K562 (cell line): Measurements from ENCODE around the gene TEX22. TPM values are rescaled to one million over a fixed set of nuclear protein-coding genes. Genes with fewer than 3 reads are reported as not detected.
A peak's percentile ranks its signal among the peaks of the same experiment; 100 is the strongest.

Source experiments
- BCOR ChIP-seq: fragments of 450-650 bp; IDR thresholded peaks from 2 replicates; pipeline ENCODE4 v1.6.1; 2016
- HLTF ChIP-seq: fragments of 450-650 bp; IDR thresholded peaks from 2 replicates; pipeline ENCODE4 v1.6.1; 2016
- JUND ChIP-seq, 2 experiments: IDR thresholded peaks; 2 replicates in 1 of 2; 3 replicates in 1 of 2; pipeline ENCODE4 v1.6.1; 2011; ENCODE audit warnings: borderline replicate concordance in 2 of 2, low read depth in 2 of 2, low read length in 2 of 2, improper control_type of control experiment in 1 of 2, missing biosample characterization in 1 of 2, missing genetic modification characterization in 1 of 2, missing genetic modification reagents in 1 of 2
- MAFG ChIP-seq: fragments of 450-650 bp; conservative IDR thresholded peaks from 2 replicates; pipeline ENCODE4 v1.6.1; 2016; ENCODE audit warnings: missing genetic modification characterization, missing compliant biosample characterization
- NR2C2 ChIP-seq, 2 experiments: fragments of 200-800 bp in 1 of 2; sonication (Bioruptor generic) in 1 of 2; sonication (generic) in 1 of 2; formaldehyde crosslinking in 1 of 2; IDR thresholded peaks; 2 replicates each; pipeline versions ENCODE4 v1.6.1 to v1.8.0; 2016 to 2022; ENCODE audit warnings: mild to moderate bottlenecking in 1 of 2, missing compliant biosample characterization in 1 of 2, missing genetic modification characterization in 1 of 2, missing genetic modification reagents in 1 of 2
- POLR2AphosphoS5 ChIP-seq: IDR thresholded peaks from 2 replicates; pipeline ENCODE4 v1.6.1; 2011; ENCODE audit warnings: mild to moderate bottlenecking, low read depth, low read length, moderate library complexity; ENCODE audit not compliant: control insufficient read depth, insufficient read depth
- RFX7 ChIP-seq: fragments of 250-450 bp; sonication (Bioruptor Pico); IDR thresholded peaks from 2 replicates; pipeline ENCODE4 v1.5.1; 2021; ENCODE audit warnings: mild to moderate bottlenecking
- ZNF589 ChIP-seq: fragments of 200-800 bp; sonication (Bioruptor generic); IDR thresholded peaks from 2 replicates; pipeline ENCODE4 v1.6.1; 2016; ENCODE audit warnings: low read depth, missing genetic modification characterization, missing compliant biosample characterization
- ZNF639 ChIP-seq, 2 experiments: fragments of 200-800 bp in 1 of 2; sonication (Bioruptor generic) in 1 of 2; sonication (generic) in 1 of 2; formaldehyde crosslinking in 1 of 2; IDR thresholded peaks in 1 of 2; conservative IDR thresholded peaks in 1 of 2; 2 replicates each; pipeline versions ENCODE4 v1.5.0 to v1.6.1; 2016 to 2020; ENCODE audit warnings: missing compliant biosample characterization in 1 of 2, missing genetic modification characterization in 1 of 2, missing genetic modification reagents in 1 of 2
- ZNF644 ChIP-seq: fragments of 200-800 bp; sonication (Bioruptor generic); IDR thresholded peaks from 2 replicates; pipeline ENCODE4 v1.6.1; 2016; ENCODE audit warnings: low read depth, missing genetic modification characterization, missing compliant biosample characterization
- polyA plus RNA-seq, 8 experiments: library from polyadenylated mRNA; depleted of rRNA in 4 of 8; stranded (reverse) in 5 of 8; unstranded in 3 of 8; fragments of >200 nt; fragmentation: Nextera tagmentation in 2 of 8; fragmentation: Illumina TruSeq in 1 of 8; extraction: Ambion mirVana in 2 of 8; extraction: Trizol in 1 of 8; gene quantifications; 2 replicates each; pipeline versions ENCODE4 v1.2.1 to v1.2.3, GENCODE V29; 2011 to 2014; ENCODE audit warnings: inconsistent platforms in 1 of 8, missing spikeins in 1 of 8
- total RNA-seq, 7 experiments: library from RNA; depleted of rRNA in 6 of 7; stranded (reverse); fragments of >200 nt in 6 of 7; fragmentation: Illumina TruSeq in 2 of 7; extraction: Trizol in 2 of 7; gene quantifications; 2 replicates each; pipeline versions ENCODE4 v1.2.1 to v1.2.3, GENCODE V29; 2011 to 2021; ENCODE audit warnings: low replicate concordance in 1 of 7
- TF ChIP-seq, protein P1 (sequence below): fragments of 450-650 bp; formaldehyde crosslinking; IDR thresholded peaks from 2 replicates; pipeline ENCODE4 v1.4.0; 2022; ENCODE audit warnings: missing genetic modification characterization
- TF ChIP-seq, protein P2 (sequence below), 2 experiments: fragments of 450-650 bp in 1 of 2; IDR thresholded peaks; 2 replicates each; pipeline ENCODE4 v1.6.1; 2011 to 2017; ENCODE audit warnings: low read depth in 2 of 2, antibody characterized with exemption in 1 of 2, borderline replicate concordance in 1 of 2, low read length in 1 of 2, mild to moderate bottlenecking in 1 of 2, mixed read lengths in 1 of 2; ENCODE audit not compliant: control insufficient read depth in 1 of 2
- TF ChIP-seq, protein P3 (sequence below): IDR thresholded peaks from 2 replicates; pipeline ENCODE4 v1.6.1; 2011; ENCODE audit not compliant: insufficient read length; ENCODE audit errors: extremely low read depth
- TF ChIP-seq, protein P4 (sequence below): sonication (generic); formaldehyde crosslinking; IDR thresholded peaks from 2 replicates; pipeline ENCODE4 v1.8.0; 2022; ENCODE audit warnings: mild to moderate bottlenecking, missing genetic modification reagents

TEX22 gene
- total and polyA plus RNA-seq, 9 of the 15 experiments (the other 6 are each of a cell fraction or from before 2014, with no cell fraction given), result 0.04 to 1.7 (median 0.23) TPM; not detected in 2

- TF ChIP-seq NR2C2 (CRISPR knock-in tag; IDR thresholded peaks at IDR 0.05), result peak; percentile 63; the same call in 1 of the 2 replicates
- peak; percentile 70 for TF ChIP-seq NR2C2 (tag; IDR thresholded peaks at IDR 0.05)
- TF ChIP-seq HLTF, result no peak
- TF ChIP-seq POLR2AphosphoS5, result peak; percentile 30; the same call in 1 of the 2 replicates
- TF ChIP-seq BCOR, result no peak
- TF ChIP-seq RFX7 (CRISPR knock-in tag), result no peak
- TF ChIP-seq ZNF644 (tag), result no peak
- TF ChIP-seq, protein P1, sequence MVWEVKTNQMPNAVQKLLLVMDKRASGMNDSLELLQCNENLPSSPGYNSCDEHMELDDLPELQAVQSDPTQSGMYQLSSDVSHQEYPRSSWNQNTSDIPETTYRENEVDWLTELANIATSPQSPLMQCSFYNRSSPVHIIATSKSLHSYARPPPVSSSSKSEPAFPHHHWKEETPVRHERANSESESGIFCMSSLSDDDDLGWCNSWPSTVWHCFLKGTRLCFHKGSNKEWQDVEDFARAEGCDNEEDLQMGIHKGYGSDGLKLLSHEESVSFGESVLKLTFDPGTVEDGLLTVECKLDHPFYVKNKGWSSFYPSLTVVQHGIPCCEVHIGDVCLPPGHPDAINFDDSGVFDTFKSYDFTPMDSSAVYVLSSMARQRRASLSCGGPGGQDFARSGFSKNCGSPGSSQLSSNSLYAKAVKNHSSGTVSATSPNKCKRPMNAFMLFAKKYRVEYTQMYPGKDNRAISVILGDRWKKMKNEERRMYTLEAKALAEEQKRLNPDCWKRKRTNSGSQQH (CRISPR knock-in tag), result no peak
- TF ChIP-seq, protein P2, sequence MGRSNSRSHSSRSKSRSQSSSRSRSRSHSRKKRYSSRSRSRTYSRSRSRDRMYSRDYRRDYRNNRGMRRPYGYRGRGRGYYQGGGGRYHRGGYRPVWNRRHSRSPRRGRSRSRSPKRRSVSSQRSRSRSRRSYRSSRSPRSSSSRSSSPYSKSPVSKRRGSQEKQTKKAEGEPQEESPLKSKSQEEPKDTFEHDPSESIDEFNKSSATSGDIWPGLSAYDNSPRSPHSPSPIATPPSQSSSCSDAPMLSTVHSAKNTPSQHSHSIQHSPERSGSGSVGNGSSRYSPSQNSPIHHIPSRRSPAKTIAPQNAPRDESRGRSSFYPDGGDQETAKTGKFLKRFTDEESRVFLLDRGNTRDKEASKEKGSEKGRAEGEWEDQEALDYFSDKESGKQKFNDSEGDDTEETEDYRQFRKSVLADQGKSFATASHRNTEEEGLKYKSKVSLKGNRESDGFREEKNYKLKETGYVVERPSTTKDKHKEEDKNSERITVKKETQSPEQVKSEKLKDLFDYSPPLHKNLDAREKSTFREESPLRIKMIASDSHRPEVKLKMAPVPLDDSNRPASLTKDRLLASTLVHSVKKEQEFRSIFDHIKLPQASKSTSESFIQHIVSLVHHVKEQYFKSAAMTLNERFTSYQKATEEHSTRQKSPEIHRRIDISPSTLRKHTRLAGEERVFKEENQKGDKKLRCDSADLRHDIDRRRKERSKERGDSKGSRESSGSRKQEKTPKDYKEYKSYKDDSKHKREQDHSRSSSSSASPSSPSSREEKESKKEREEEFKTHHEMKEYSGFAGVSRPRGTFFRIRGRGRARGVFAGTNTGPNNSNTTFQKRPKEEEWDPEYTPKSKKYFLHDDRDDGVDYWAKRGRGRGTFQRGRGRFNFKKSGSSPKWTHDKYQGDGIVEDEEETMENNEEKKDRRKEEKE (IDR thresholded peaks at IDR 0.05; ENCODE audit: borderline replicate concordance in 1 of 2, control insufficient read depth in 1 of 2, low read depth in 2 of 2, low read length in 1 of 2), result no peak
- TF ChIP-seq, protein P3, sequence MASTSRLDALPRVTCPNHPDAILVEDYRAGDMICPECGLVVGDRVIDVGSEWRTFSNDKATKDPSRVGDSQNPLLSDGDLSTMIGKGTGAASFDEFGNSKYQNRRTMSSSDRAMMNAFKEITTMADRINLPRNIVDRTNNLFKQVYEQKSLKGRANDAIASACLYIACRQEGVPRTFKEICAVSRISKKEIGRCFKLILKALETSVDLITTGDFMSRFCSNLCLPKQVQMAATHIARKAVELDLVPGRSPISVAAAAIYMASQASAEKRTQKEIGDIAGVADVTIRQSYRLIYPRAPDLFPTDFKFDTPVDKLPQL, result no peak
- no peak for TF ChIP-seq MAFG (tag)
- TF ChIP-seq JUND (IDR thresholded peaks at IDR 0.05; ENCODE audit: borderline replicate concordance, low read depth, low read length), result no peak
- no peak for TF ChIP-seq JUND (tag; IDR thresholded peaks at IDR 0.05; ENCODE audit: borderline replicate concordance, low read depth, low read length)
- TF ChIP-seq ZNF589 (CRISPR knock-in tag), result no peak
- TF ChIP-seq, protein P4, sequence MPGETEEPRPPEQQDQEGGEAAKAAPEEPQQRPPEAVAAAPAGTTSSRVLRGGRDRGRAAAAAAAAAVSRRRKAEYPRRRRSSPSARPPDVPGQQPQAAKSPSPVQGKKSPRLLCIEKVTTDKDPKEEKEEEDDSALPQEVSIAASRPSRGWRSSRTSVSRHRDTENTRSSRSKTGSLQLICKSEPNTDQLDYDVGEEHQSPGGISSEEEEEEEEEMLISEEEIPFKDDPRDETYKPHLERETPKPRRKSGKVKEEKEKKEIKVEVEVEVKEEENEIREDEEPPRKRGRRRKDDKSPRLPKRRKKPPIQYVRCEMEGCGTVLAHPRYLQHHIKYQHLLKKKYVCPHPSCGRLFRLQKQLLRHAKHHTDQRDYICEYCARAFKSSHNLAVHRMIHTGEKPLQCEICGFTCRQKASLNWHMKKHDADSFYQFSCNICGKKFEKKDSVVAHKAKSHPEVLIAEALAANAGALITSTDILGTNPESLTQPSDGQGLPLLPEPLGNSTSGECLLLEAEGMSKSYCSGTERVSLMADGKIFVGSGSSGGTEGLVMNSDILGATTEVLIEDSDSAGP (CRISPR knock-in tag), result no peak
- TF ChIP-seq ZNF639 (CRISPR knock-in tag; conservative IDR thresholded peaks at IDR 0.05 in 1 of 2, IDR thresholded peaks at IDR 0.05 in 1 of 2), result peak in 1 of 2 experiments; percentile 71; a peak in 2 of 4 replicates
These were observed 21.1 kb downstream of the TEX22 start, which contains the start of gene MTA1 (continued) for GRCh38 chr14:105419195-105420091.
